Measurements from ENCODE around the gene GNPDA1.

DNA sequence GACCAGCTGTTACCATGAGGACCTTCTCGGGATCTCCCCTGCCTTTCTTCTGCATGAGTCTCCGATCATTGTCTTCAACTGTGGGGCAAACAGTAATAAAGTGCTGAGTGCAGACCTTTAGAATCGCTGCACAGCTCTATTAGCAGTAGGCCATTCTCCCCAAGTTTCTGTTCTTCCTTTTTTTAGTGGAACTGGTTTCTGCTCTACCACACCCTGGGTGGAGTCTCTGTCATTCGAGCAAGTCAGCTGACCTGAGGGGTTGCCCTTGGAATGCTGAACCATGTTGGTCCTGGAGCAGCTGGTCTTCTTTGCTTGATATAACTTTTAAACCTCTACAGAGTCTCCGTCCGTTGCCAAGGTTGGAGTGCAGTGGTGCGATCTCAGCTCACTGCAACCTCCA is 33.4 kb upstream of the GNPDA1 start:
- TF ChIP-seq CTCF (conservative IDR thresholded peaks at IDR 0.05; ENCODE audit: low read depth, low read length) (no peak), MXI1 (IDR thresholded peaks at IDR 0.05; ENCODE audit: borderline replicate concordance, low read depth, low read length) (no peak), BHLHE40 (IDR thresholded peaks at IDR 0.05; ENCODE audit: low read depth, low read length) (no peak), USF2 (IDR thresholded peaks at IDR 0.05; ENCODE audit: low read depth, low read length) (no peak), SMC3 (IDR thresholded peaks at IDR 0.05; ENCODE audit: low read depth, low read length) (no peak), RFX5 (IDR thresholded peaks at IDR 0.05; ENCODE audit: low read depth, low read length) (no peak), RCOR1 (IDR thresholded peaks at IDR 0.05; ENCODE audit: insufficient replicate concordance, low read length) (no peak), ELK1 (IDR thresholded peaks at IDR 0.05; ENCODE audit: borderline replicate concordance, low read depth, low read length) (no peak), POLR2A (IDR thresholded peaks at IDR 0.05; ENCODE audit: low read depth, low read length) (no peak), NFE2L2 (IDR thresholded peaks at IDR 0.05; ENCODE audit: low read depth, low read length) (no peak), MAFK (IDR thresholded peaks at IDR 0.05; ENCODE audit: low read depth, low read length) (no peak), CHD1 (IDR thresholded peaks at IDR 0.05; ENCODE audit: low read depth, low read length) (no peak), MAZ (IDR thresholded peaks at IDR 0.05; ENCODE audit: borderline replicate concordance, low read depth, low read length) (no peak)
